Naive B cell (primary cell): ENCODE measurements around the gene NUBP2. TPM values are rescaled to one million over a fixed set of nuclear protein-coding genes. Genes with fewer than 3 reads are reported as not detected.

Experiments used
- ATAC-seq, 2 donors: fragments of 150-1000 bp; cut with Tn5 transposase; 2 replicates each; pipeline ENCODE4 v1.10.0; 2021; ENCODE audit warnings: low read depth in 2 of 2, mild to moderate bottlenecking in 2 of 2, moderate library complexity in 2 of 2
- DNase-seq: peaks from one replicate; pipeline ENCODE4 v3.0.0; 2022
- H3K27ac Mint-ChIP-seq, 6 donors: one replicate each; pipeline ENCODE4 v1.8.0; 2020 to 2022; ENCODE audit warnings: mild to moderate bottlenecking in 6 of 6, mixed read lengths in 6 of 6, moderate library complexity in 5 of 6, inconsistent platforms in 2 of 6
- H3K27me3 Mint-ChIP-seq, 3 donors: one replicate each; pipeline ENCODE4 v1.8.0; 2021 to 2022; ENCODE audit warnings: mixed read lengths in 3 of 3, mild to moderate bottlenecking in 1 of 3
- H3K36me3 Mint-ChIP-seq, 2 donors: one replicate each; pipeline ENCODE4 v1.8.0; 2020 to 2022; ENCODE audit warnings: mixed read lengths in 2 of 2, inconsistent platforms in 1 of 2, mild to moderate bottlenecking in 1 of 2
- H3K4me1 Mint-ChIP-seq, 3 donors: one replicate each; pipeline ENCODE4 v1.8.0; 2020 to 2022; ENCODE audit warnings: mixed read lengths in 3 of 3, inconsistent platforms in 1 of 3, mild to moderate bottlenecking in 1 of 3, moderate library complexity in 1 of 3
- H3K4me3 Mint-ChIP-seq, 8 donors: one replicate each; pipeline ENCODE4 v1.8.0; 2020 to 2022; ENCODE audit warnings: mild to moderate bottlenecking in 8 of 8, mixed read lengths in 8 of 8, moderate library complexity in 8 of 8, inconsistent platforms in 2 of 8
- H3K9me3 Mint-ChIP-seq, 7 donors: one replicate each; pipeline ENCODE4 v1.8.0; 2020 to 2022; ENCODE audit warnings: mixed read lengths in 7 of 7, mild to moderate bottlenecking in 5 of 7, inconsistent platforms in 2 of 7, moderate library complexity in 1 of 7
- polyA plus RNA-seq, 6 donors: library from polyadenylated mRNA; unstranded; fragments of 300-500 nt; fragmentation: Illumina TruSeq; gene quantifications; one replicate each; pipeline ENCODE4 v1.2.3, GENCODE V29; 2021; ENCODE audit warnings: low read depth in 6 of 6

NUBP2 gene
- polyA plus RNA-seq, 6 donors from 2014 or later = 69.1 to 110 (median 81.0) TPM

- H3K9me3 Mint-ChIP-seq = no peaks in the 10 kb centered on the region
- no peaks in the 10 kb centered on the region for H3K36me3 Mint-ChIP-seq
- no peaks in the 10 kb centered on the region for H3K27me3 Mint-ChIP-seq
- H3K27ac Mint-ChIP-seq = no peak overlapping the region
- no peak for ATAC-seq
- H3K4me1 Mint-ChIP-seq = peaks cover 10 to 38% (median 26%) of the 10 kb centered on the region in 3 donors
- DNase-seq = no peak
- H3K4me3 Mint-ChIP-seq = peak overlapping the region in 1 of 8 donors; percentile 19
These were observed 47.5 kb downstream of the NUBP2 start for GRCh38 chr16:1830213-1830612.

DNA sequence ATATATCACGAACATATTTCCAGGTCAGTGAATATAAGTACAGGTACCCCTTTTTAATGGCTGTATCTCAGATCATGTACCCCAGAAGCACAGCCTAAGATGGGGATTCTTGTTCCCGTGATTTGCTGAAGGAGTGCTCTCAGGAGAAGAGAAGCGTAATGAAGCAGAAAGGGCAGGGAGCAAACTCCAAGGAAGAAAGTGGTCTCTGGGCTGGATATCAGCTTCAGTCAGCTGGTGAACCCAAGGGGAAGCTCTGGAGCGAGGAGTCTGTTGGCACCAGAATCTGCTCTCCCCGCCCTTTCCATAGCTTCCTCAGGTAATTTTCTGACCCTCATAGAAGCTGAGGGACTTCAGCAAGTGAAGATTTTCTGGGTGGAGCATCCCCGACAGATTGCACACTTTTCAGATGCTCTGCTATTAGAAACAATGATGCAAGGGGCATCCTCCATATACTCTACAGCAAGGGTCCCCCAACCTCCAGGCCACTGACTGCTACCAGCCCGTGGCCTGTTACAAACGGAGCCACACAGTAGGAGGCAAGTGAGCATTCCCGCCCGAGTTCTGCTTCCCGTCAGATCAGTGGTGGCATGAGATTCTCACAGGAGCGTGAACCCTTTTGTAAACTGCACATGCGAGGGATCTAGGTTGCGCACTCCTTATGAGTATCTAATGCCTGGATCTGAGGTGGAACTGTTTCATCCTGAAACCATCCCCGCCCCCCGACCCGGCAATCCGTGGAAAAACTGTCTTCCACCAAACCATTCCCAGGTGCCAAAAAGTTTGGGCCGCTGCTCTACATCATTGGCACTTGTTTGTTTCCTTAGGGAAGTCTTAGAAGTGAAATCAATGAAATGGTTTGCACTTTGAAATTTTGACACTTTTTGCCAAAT is 48.7 kb downstream of the NUBP2 start:
- H3K27me3 Mint-ChIP-seq = no peaks in the 10 kb centered on the region
- H3K4me3 Mint-ChIP-seq = peak overlapping the region in 1 of 8 donors; percentile 15
- ATAC-seq (no peak), DNase-seq (no peak)
- H3K4me1 Mint-ChIP-seq = peaks cover 10 to 32% (median 21%) of the 10 kb centered on the region in 3 donors
- H3K27ac Mint-ChIP-seq = no peak overlapping the region
- no peaks in the 10 kb centered on the region for H3K9me3 Mint-ChIP-seq
- no peaks in the 10 kb centered on the region for H3K36me3 Mint-ChIP-seq

- Mint-ChIP-seq H3K27ac (peak overlapping the region in 1 of 6 donors; percentile 26), H3K4me3 (peak overlapping the region in 1 of 8 donors; percentile 67), H3K36me3 (no peaks in the 10 kb centered on the region), H3K4me1 (peaks cover 4 to 22% (median 14%) of the 10 kb centered on the region in 3 donors), H3K9me3 (no peaks in the 10 kb centered on the region), H3K27me3 (no peaks in the 10 kb centered on the region)
- DNase-seq = no peak
- no peak for ATAC-seq
These were observed 50.2 kb downstream of the NUBP2 start for GRCh38 chr16:1832838-1833454.

GRCh38 chr16:1834096-1834495 is 51.3 kb downstream of the NUBP2 start:
- Mint-ChIP-seq H3K27me3 (no peaks in the 10 kb centered on the region), H3K27ac (no peak overlapping the region), H3K36me3 (no peaks in the 10 kb centered on the region), H3K4me3 (no peak overlapping the region), H3K4me1 (peaks cover 2 to 14% (median 10%) of the 10 kb centered on the region in 3 donors), H3K9me3 (no peaks in the 10 kb centered on the region)
- ATAC-seq (no peak), DNase-seq (no peak)

Other genes with a start within 250 kb of the NUBP2 start
- gene TMEM204, start 249.3 kb upstream of the NUBP2 start, polyA plus RNA-seq = 10 to 100 TPM in 2 of 6 donors, 1 to 10 TPM in 4; 5.2 to 23.9 (median 6.6) TPM
- gene IFT140, start 170.9 kb upstream of the NUBP2 start, polyA plus RNA-seq = 1 to 10 TPM in 5 of 6 donors, not detected in 1; 1.3 to 2.3 (median 2.2) TPM
- 1 to 10 TPM; 1.8 to 6.0 (median 2.2) TPM for gene CRAMP1, start 170.6 kb upstream of the NUBP2 start, polyA plus RNA-seq
- 10 to 100 TPM in 5 of 6 donors, 1 to 10 TPM in 1; 6.8 to 14.4 (median 11.5) TPM for gene JPT2, start 104.7 kb upstream of the NUBP2 start, polyA plus RNA-seq
- gene MAPK8IP3, start 76.8 kb upstream of the NUBP2 start, polyA plus RNA-seq = 10 to 100 TPM in 1 of 6 donors, 1 to 10 TPM in 5; 1.2 to 10.1 (median 2.2) TPM
- gene NME3, start 11.4 kb upstream of the NUBP2 start, polyA plus RNA-seq = 10 to 100 TPM; 32.0 to 61.1 (median 49.1) TPM
- 1 to 10 TPM in 1 of 6 donors, under 1 TPM in 5; 0.43 to 2.8 (median 0.93) TPM for gene EME2, start 10.2 kb upstream of the NUBP2 start, polyA plus RNA-seq
- gene MRPS34, start 9.8 kb upstream of the NUBP2 start, polyA plus RNA-seq = 100 to 1,000 TPM in 4 of 6 donors, 10 to 100 TPM in 2; 76.4 to 120 (median 108) TPM
- 10 to 100 TPM; 30.2 to 54.1 (median 36.2) TPM for gene SPSB3, start 389 bp upstream of the NUBP2 start, polyA plus RNA-seq
- under 1 TPM in 1 of 6 donors, not detected in 5; 0.13 TPM for gene IGFALS, start 10.7 kb downstream of the NUBP2 start, polyA plus RNA-seq
- 10 to 100 TPM; 21.1 to 68.5 (median 39.1) TPM for gene HAGH, start 43.9 kb downstream of the NUBP2 start, polyA plus RNA-seq
- gene FAHD1, start 44.2 kb downstream of the NUBP2 start, polyA plus RNA-seq = 10 to 100 TPM; 20.2 to 28.1 (median 24.5) TPM
- gene MEIOB, start 89.2 kb downstream of the NUBP2 start, polyA plus RNA-seq = not detected
- gene HS3ST6, start 135.5 kb downstream of the NUBP2 start, polyA plus RNA-seq = not detected
- 10 to 100 TPM; 15.6 to 34.5 (median 18.8) TPM for gene MSRB1, start 160.2 kb downstream of the NUBP2 start, polyA plus RNA-seq
- not detected for gene RPL3L, start 171.7 kb downstream of the NUBP2 start, polyA plus RNA-seq
- gene NDUFB10, start 176.6 kb downstream of the NUBP2 start, polyA plus RNA-seq = 100 to 1,000 TPM; 163 to 200 (median 194) TPM
- gene RPS2, start 181.9 kb downstream of the NUBP2 start, polyA plus RNA-seq = 1,000 to 10,000 TPM; 5,355 to 7,267 (median 6,090) TPM
- gene RNF151, start 183.9 kb downstream of the NUBP2 start, polyA plus RNA-seq = not detected
- 10 to 100 TPM; 10.9 to 54.8 (median 35.4) TPM for gene TBL3, start 189.1 kb downstream of the NUBP2 start, polyA plus RNA-seq
- gene NOXO1, start 198.5 kb downstream of the NUBP2 start, polyA plus RNA-seq = not detected
- gene GFER, start 201.2 kb downstream of the NUBP2 start, polyA plus RNA-seq = 10 to 100 TPM; 31.9 to 58.2 (median 37.6) TPM
- 1 to 10 TPM in 5 of 6 donors, not detected in 1; 1.5 to 4.1 (median 2.8) TPM for gene SYNGR3, start 207.0 kb downstream of the NUBP2 start, polyA plus RNA-seq
- 1 to 10 TPM; 2.7 to 8.4 (median 3.9) TPM for gene ZNF598, start 226.9 kb downstream of the NUBP2 start, polyA plus RNA-seq
- not detected for gene NPW, start 236.8 kb downstream of the NUBP2 start, polyA plus RNA-seq
- not detected for gene NHERF2, start 243.9 kb downstream of the NUBP2 start, polyA plus RNA-seq